ENCODE results near the gene ATP8B4.

The ATP8B4 gene

DNA sequence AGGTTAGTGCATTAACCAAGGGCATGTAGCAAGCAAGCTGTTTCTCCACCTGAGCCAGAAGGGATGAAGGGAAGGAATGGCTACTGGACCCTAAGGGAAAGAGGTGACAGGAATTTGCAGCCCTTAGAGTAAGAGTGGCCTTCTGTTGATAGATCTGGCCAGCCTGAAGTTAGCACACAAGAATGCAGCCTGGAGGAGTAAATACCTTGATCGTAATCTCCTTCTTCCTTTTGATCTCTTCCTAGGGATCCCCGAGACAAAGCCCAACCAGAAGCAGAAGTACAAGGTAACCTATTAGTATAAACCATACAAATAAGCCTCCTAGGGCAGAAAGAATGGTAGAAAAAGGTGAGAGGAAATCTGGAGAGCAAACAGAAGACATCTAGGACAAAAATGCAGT, 134.6 kb downstream of the ATP8B4 start:
- DNase-seq (ENCODE audit: extremely low spot score): no peak
- TF ChIP-seq FOXA1 (IDR thresholded peaks at IDR 0.05) (no peak), ELF4 (IDR thresholded peaks at IDR 0.05) (no peak), ARNT (IDR thresholded peaks at IDR 0.05) (no peak), LEF1 (IDR thresholded peaks at IDR 0.05; ENCODE audit: borderline replicate concordance) (no peak), SP1 (IDR thresholded peaks at IDR 0.05) (no peak), SUZ12 (IDR thresholded peaks at IDR 0.05) (no peak), CTBP1 (IDR thresholded peaks at IDR 0.05; ENCODE audit: borderline replicate concordance) (no peak), NFRKB (IDR thresholded peaks at IDR 0.05) (no peak), L3MBTL2 (conservative IDR thresholded peaks at IDR 0.05) (no peak), HDGF (IDR thresholded peaks at IDR 0.05; ENCODE audit: borderline replicate concordance) (no peak), ZNF384 (IDR thresholded peaks at IDR 0.05) (no peak)
- ChIA-PET POLR2A (no interaction called here), CTCF (no interaction called here)

DNA sequence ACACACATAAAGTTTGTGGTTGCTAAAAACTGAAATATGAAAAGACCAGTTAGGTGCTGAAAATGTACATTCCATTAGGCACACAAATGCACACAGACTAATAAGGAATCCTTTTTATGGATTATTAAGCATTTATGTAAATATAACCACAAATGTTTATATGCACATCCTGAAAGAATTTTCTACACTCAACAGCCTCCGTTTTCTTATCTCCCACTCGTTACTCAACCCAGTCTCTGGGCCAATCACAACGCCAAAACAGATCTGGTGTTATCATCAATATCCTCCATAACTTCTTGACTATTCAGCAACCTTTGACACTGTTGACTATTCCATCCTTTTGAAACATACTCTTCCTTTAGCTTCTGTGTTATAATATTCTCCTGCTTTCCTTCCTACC, 136.4 kb downstream of the ATP8B4 start:
- no peak for DNase-seq (ENCODE audit: extremely low spot score)
- TF ChIP-seq HDGF (IDR thresholded peaks at IDR 0.05; ENCODE audit: borderline replicate concordance): no peak
- no peak for TF ChIP-seq FOXM1 (IDR thresholded peaks at IDR 0.05; ENCODE audit: borderline replicate concordance)
- TF ChIP-seq SUZ12 (IDR thresholded peaks at IDR 0.05): no peak
- no peak for TF ChIP-seq BHLHE40 (IDR thresholded peaks at IDR 0.05; ENCODE audit: borderline replicate concordance)
- no peak for TF ChIP-seq CTBP1 (IDR thresholded peaks at IDR 0.05; ENCODE audit: borderline replicate concordance)
- TF ChIP-seq ZNF384 (IDR thresholded peaks at IDR 0.05): no peak
- TF ChIP-seq ELF4 (IDR thresholded peaks at IDR 0.05): no peak
- TF ChIP-seq NFRKB (IDR thresholded peaks at IDR 0.05): no peak
- no peak for TF ChIP-seq L3MBTL2 (conservative IDR thresholded peaks at IDR 0.05)
- TF ChIP-seq ARNT (IDR thresholded peaks at IDR 0.05): no peak
- TF ChIP-seq FOXA1 (IDR thresholded peaks at IDR 0.05): no peak
- no peak for TF ChIP-seq LEF1 (IDR thresholded peaks at IDR 0.05; ENCODE audit: borderline replicate concordance)
- TF ChIP-seq TARDBP (IDR thresholded peaks at IDR 0.05): no peak
- TF ChIP-seq, protein P1, sequence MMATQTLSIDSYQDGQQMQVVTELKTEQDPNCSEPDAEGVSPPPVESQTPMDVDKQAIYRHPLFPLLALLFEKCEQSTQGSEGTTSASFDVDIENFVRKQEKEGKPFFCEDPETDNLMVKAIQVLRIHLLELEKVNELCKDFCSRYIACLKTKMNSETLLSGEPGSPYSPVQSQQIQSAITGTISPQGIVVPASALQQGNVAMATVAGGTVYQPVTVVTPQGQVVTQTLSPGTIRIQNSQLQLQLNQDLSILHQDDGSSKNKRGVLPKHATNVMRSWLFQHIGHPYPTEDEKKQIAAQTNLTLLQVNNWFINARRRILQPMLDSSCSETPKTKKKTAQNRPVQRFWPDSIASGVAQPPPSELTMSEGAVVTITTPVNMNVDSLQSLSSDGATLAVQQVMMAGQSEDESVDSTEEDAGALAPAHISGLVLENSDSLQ (IDR thresholded peaks at IDR 0.05): no peak
- no peak for TF ChIP-seq FOXK2 (IDR thresholded peaks at IDR 0.05)
- no peak for TF ChIP-seq SP1 (IDR thresholded peaks at IDR 0.05)
- POLR2A ChIA-PET: no interaction called here
- CTCF ChIA-PET: no interaction called here

DNA sequence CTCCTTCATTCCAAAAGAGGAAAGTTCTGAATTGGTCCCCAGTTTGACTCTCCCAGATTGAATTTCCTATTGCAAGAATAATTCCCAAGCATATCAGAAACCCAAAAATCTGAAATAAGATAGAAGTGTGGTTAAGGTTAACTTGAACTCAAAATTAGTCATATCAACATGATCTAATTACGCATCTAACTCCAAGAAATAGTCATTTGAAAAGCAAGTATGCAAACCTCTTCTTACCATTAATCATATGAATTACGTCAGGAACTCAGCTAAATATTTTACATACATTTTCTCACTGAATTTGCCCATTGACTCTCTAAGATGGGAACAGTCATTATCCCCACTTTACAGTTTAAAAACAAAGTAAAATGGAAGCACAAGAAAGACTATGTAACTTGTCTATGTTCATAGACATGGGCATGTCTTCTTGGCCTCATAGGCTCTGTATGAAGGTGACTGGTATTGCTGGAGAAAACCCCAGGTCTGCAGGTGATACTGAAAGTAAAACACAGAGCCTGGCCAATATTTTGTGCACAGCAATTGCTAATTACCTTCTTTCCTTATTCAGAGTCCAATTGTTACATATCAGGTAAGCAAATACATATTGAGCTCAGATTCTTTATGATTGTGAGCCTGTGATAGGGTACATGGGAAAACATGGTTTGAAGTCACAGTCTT, 139.2 kb downstream of the ATP8B4 start:
- TF ChIP-seq FOXA1 (IDR thresholded peaks at IDR 0.05) (no peak), SUZ12 (IDR thresholded peaks at IDR 0.05) (no peak), ARNT (IDR thresholded peaks at IDR 0.05) (no peak), LEF1 (IDR thresholded peaks at IDR 0.05; ENCODE audit: borderline replicate concordance) (no peak), TARDBP (IDR thresholded peaks at IDR 0.05) (no peak), SP1 (IDR thresholded peaks at IDR 0.05) (no peak)
- POLR2A ChIA-PET: no interaction called here
- no peak for DNase-seq (ENCODE audit: extremely low spot score)
- CTCF ChIA-PET: no interaction called here

DNA sequence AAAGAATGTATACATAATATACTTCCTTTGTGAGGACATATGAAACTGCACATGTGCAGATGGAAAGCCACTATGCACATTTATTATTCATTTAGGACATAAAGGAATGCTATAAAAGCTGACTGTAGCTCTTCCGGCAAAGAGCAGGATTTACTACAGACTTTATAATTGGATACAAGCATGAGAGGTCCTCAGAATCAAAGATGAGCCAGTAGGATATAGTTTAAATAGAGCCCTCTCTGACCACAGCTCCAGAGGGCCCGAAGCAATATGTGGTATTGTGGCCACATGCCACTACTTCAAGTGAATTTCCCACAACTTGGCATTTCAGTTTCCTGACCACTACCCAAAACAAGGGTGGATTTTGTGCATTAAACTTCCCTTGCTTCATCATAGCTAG, 140.9 kb downstream of the ATP8B4 start:
- ChIA-PET POLR2A (interaction anchor here (0.5 kb wide), 1 partner anchor 322 kb away, joined by 4 read pairs; no protein-coding TSS in a partner anchor), CTCF (no interaction called here)
- no peak for TF ChIP-seq CTBP1 (IDR thresholded peaks at IDR 0.05; ENCODE audit: borderline replicate concordance)
- no peak for TF ChIP-seq ARNT (IDR thresholded peaks at IDR 0.05)
- TF ChIP-seq FOXK2 (IDR thresholded peaks at IDR 0.05): no peak
- TF ChIP-seq FOXA1 (IDR thresholded peaks at IDR 0.05): no peak
- TF ChIP-seq NFRKB (IDR thresholded peaks at IDR 0.05): no peak
- TF ChIP-seq FOXM1 (IDR thresholded peaks at IDR 0.05; ENCODE audit: borderline replicate concordance): no peak
- no peak for TF ChIP-seq TARDBP (IDR thresholded peaks at IDR 0.05)
- no peak for TF ChIP-seq LEF1 (IDR thresholded peaks at IDR 0.05; ENCODE audit: borderline replicate concordance)
- DNase-seq (ENCODE audit: extremely low spot score): no peak

DNA sequence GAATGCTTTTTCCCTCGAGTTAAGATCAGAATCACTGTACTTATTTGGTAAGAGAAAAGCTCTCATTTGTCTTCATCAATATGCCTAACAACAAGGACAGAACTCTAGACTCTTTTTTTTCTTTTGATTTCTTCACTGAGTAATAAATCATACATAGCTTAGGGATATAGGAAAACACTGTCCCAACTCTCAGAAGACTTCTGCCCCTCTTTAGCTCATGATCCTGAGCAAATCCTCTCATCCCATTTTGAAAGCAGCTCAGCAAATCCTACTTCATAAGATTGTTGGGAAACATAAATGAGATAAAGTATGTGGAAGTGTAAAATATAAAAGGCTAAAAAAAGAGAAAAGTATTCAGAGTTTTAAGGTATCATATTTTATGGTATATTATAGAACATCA, 141.7 kb downstream of the ATP8B4 start:
- TF ChIP-seq L3MBTL2 (conservative IDR thresholded peaks at IDR 0.05) (no peak), NFRKB (IDR thresholded peaks at IDR 0.05) (no peak), ZNF384 (IDR thresholded peaks at IDR 0.05) (no peak), SUZ12 (IDR thresholded peaks at IDR 0.05) (no peak), FOXK2 (IDR thresholded peaks at IDR 0.05) (no peak), LEF1 (IDR thresholded peaks at IDR 0.05; ENCODE audit: borderline replicate concordance) (no peak), ARNT (IDR thresholded peaks at IDR 0.05) (no peak)
- TF ChIP-seq, protein P1 (IDR thresholded peaks at IDR 0.05): no peak
- no peak for DNase-seq (ENCODE audit: extremely low spot score)
- CTCF ChIA-PET: no interaction called here
- POLR2A ChIA-PET: no interaction called here

DNA sequence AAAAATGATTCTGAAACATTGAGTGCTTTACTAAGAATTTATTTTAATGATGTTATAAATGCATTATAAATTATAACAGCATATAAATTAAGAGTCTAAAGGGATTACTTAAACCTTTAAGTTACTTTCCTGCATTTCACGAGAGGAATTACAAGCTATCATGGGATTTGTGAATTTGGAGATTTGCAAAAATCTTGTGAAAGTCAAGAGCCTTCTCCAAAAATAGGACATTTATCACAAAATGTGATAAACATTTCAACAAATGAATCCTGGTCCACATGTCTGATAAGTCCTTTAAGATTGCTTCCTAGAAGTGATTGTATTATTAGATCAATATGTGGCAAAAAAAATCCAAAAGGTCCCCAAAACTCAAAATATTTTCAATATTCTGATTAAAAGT, 154.5 kb downstream of the ATP8B4 start:
- DNase-seq (ENCODE audit: extremely low spot score): no peak
- CTCF ChIA-PET: no interaction called here
- POLR2A ChIA-PET: no interaction called here
- TF ChIP-seq CTBP1 (IDR thresholded peaks at IDR 0.05; ENCODE audit: borderline replicate concordance) (no peak), ZNF384 (IDR thresholded peaks at IDR 0.05) (no peak), BHLHE40 (IDR thresholded peaks at IDR 0.05; ENCODE audit: borderline replicate concordance) (no peak), TARDBP (IDR thresholded peaks at IDR 0.05) (no peak), L3MBTL2 (conservative IDR thresholded peaks at IDR 0.05) (no peak), SUZ12 (IDR thresholded peaks at IDR 0.05) (no peak), ELF4 (IDR thresholded peaks at IDR 0.05) (no peak), SP1 (IDR thresholded peaks at IDR 0.05) (no peak), FOXA1 (IDR thresholded peaks at IDR 0.05) (no peak), ARNT (IDR thresholded peaks at IDR 0.05) (no peak), FOXK2 (IDR thresholded peaks at IDR 0.05) (no peak), NFRKB (IDR thresholded peaks at IDR 0.05) (no peak)
- TF ChIP-seq, protein P1 (IDR thresholded peaks at IDR 0.05): no peak

Data from HEK293T (cell line).